ENCODE measurements around the gene PPARA.
"Not testable (repeated sequence)": the region's sequence is repeated elsewhere in the genome, so short reads cannot be mapped to it uniquely, and the experiment has no call there.

PPARA gene

GRCh38 chr22:46176508-46177003 lies 26.2 kb downstream of the PPARA start:
- no peak for DNase-seq

- no peak for DNase-seq
Measured at GRCh38 chr22:46178755-46179505, 28.6 kb downstream of the PPARA start.

GRCh38 chr22:46179748-46180147 lies 29.4 kb downstream of the PPARA start:
- no peak for DNase-seq

DNA sequence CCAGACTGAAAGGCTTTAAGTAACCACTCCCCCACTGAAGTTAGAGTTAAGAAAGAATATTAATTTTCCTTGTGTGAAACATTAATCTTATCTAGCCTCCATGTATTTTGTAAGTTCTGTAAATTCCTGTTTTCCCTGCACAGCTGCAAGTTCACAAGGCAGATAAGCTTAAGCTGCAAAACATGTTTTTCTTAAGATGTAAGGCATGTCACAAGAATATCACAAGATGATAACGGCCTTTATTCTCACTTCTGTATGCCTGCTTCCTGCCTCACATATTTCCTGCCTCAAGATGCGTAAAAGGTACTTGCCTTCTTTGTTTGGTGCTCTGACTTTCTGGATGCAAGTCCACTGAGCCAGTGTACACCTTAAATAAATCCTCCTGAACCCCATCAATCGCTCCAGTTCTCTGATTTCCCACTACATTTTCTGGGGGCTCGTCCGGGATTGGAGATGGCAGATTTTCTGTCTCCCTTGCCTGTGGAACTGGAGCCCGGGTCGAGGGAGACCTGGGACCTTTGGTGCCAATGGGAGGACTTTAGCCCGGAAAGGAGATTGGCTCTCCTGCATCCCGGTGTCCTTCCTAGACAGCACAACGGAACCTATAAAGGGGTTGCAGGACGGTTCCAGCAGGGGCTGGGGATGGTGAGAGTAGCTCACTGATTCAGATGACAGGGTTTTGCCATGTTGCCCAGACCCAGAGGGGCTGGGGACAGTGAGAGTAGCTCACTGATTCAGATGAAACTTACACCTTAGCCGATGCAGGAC lies 30.2 kb downstream of the PPARA start:
- DNase-seq, result no peak

DNA sequence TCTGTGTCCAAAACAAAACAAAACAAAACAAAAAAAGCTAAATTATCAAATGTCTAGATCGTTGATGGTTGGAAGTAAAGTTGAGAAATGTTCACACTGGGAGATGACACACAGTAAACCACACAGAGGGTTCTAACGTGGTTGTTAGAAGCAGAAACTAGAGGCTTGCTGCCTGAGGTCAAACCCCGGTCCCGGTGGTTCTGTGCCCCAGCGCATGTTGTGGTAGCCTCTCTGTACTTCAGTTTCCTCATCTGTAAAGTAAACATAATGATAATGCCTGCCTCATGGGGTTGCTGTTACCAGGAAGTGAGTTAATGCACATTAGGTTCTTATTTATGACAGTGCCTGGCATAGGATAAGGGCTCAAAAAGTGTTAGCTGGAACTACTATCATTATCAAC lies 33.4 kb downstream of the PPARA start:
- no peak for DNase-seq

DNA sequence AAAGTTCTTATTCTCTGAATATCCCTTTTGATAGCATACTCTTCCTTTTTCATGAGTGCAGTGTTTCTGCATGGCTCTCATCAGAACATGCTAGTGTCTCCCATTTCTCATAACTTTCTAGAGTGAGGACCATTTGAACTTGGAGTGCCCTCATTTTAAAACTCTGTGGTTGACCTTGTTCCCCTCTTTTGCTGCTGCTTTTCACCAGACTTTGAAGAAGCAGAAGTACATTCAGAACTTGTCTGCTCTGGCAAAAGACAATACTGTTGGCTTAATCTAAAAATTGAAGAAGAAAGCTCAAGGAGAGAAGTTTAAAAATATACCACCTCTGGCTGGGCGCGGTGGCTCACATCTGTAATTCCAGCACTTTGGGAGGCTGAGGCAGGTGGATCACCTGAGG lies 35.0 kb downstream of the PPARA start:
- DNase-seq, result no peak

DNA sequence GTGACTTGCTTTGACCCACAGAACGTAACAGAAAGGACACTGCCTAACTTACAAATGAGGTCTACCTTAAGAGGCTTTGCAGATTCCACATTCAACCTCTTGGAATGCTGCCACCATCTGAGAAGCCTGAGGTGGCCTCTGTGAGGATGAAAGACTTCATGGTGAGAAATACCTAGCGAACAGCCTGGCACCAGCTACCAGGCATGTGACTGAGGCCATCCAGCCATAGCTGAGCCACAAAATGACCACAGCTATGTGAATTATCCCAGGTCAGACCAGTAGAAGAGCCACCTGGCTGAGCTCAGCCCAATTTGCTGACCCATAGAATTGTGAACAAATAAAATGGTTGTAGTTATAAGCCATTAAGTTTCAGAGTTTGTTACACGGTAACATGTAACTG lies 37.5 kb downstream of the PPARA start:
- no peak for DNase-seq

GRCh38 chr22:46192210-46192993 lies 42.1 kb downstream of the PPARA start:
- DNase-seq, result no peak

GRCh38 chr22:46193898-46194310 lies 43.6 kb downstream of the PPARA start:
- DNase-seq, result no peak

DNA sequence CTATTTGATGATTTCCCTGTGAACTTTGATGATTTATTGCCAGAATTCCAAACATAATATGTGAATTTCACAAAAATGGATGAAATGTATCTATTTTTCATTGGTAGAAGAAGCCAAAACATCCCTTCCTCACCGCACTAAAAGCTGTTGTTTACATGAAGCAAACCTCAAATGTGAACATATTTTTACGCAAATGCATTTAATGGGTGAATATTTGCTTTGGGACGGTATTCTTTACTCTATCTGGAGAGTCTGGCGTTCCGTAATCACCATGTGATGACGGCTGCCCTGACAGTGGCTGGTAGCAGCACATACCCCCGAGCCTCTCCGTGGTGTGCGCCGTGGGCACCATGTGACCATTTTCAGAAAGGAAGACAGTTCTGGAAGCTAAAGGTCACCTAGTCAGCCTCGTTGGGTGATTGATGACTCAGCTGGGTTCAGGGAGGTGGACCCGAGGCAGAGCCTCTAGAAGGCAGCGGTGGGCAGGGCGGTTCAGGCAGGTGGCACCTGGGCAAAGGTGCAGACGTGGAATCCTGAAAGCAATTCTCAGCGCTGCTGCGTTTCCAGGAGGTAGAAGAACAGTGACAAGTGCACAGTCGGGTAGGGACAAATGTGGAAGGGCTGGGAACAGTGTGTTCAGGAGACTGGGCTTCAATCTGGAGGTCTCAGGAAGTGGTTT lies 45.3 kb downstream of the PPARA start:
- no peak for DNase-seq

- DNase-seq, result no peak
Measured at GRCh38 chr22:46196278-46196677, 46.0 kb downstream of the PPARA start.

GRCh38 chr22:46198274-46198673 lies 47.9 kb downstream of the PPARA start:
- no peak for DNase-seq

DNA sequence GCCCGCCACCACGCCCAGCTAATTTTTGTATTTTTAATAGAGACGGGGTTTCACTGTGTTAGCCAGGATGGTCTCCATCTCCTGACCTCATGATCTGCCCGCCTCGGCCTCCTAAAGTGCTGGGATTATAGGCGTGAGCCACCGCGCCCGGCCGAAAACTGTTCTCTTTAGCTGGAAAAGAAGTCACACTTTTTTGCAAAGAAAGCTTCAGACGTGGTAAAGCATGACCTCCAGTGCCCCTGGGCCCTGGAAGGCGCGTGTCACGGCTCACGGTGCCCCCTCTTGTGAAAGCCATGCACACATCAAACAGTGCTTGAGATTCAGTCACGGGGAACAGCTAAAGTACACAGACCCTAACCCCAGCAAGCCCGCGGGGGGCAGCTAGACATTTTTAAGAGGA lies 48.5 kb downstream of the PPARA start:
- DNase-seq, result not testable (repeated sequence)

GRCh38 chr22:46201059-46201757 lies 50.9 kb downstream of the PPARA start:
- DNase-seq, result no peak

DNA sequence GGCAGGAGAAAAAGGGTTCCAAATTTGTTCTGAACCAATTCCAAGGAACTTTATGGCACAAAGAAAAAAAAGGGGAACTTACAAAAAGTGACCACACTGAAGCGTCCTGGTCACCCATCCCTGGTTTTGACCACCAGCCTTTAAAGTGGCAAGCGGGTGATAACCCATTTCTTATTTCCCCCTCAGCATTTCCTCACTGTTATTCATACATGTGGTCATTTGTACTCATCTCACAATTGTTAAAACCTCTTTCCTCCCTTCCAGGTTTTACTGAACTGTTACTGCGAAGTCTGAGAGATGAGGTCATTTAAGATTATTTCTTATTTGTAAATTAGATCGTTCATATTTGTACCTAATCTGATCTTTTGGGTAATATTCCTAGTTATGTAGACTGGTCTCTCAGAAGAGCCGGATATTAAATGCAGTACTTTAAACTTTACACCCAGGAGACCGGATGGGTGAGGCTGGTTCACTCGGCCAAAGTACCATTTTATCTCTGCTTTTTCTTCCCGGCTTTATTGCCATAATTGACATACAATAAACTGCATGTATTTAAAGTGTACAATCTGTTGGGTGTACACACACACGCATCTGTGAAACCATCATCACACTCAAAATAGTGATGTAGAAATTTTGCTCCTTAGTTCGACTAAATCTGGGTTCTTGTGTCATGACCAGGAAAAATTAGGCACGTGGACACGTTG lies 52.7 kb downstream of the PPARA start:
- DNase-seq, result no peak

GRCh38 chr22:46203601-46203980 lies 53.3 kb downstream of the PPARA start:
- no peak for DNase-seq

- no peak for DNase-seq
Measured at GRCh38 chr22:46209262-46209661, 58.9 kb downstream of the PPARA start.

GRCh38 chr22:46212195-46212594 lies 61.9 kb downstream of the PPARA start:
- DNase-seq, result no peak

DNA sequence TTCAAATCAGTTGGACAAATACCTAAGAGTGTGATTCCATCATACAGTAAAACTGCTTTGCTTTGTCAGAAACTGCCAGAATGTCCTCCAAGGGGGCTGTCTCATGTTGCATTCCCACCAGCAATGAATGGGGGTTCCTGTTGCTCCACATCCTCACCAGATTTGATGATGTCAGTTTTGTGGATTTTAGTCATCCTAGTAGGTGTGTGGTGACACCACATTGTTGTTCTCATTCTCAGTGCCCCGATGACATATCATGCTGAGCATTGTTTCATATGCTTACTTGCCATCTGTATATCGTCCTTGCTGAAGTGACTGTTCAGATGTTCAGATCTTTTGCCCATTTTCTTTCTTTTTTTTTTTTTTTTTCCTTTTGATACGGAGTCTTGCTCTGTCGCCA lies 62.7 kb downstream of the PPARA start:
- no peak for DNase-seq

GRCh38 chr22:46214149-46214548 lies 63.8 kb downstream of the PPARA start:
- DNase-seq, result no peak

DNA sequence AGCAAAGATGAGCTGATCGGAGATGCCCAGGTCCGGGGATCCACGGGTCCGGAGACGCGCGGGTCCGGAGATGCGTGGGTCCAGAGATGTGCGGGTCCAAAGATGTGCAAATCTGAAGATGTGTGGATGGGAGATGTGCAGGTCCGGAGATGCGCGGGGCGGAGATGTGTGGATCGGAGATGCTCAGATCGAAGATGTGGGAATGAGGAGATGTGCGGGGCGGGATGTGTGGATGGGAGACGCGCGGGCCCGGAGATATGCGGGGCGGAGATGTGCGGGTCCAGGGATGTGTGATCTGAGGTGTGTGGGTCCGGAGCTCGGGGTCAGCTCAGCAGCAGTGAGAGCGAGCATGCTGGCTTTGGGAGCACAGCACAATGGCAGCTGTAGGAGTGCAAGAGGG lies 64.3 kb downstream of the PPARA start:
- DNase-seq, result no peak

All from fibroblast of skin of scalp (primary cell).